ENCODE measurements around the gene CCDC15.

The CCDC15 gene

GRCh38 chr11:124988063-124988462, 34.1 kb downstream of the CCDC15 start:
- H2AFZ ChIP-seq (ENCODE audit: low read length): no peak overlapping the region
- H3F3A ChIP-seq (ENCODE audit: insufficient read depth, low read length): no peaks in the 10 kb centered on the region
- no peak overlapping the region for H3K27ac ChIP-seq (ENCODE audit: low read depth, low read length, poor library complexity, severe bottlenecking)
- H3K4me3 ChIP-seq (ENCODE audit: low read depth, low read length, poor library complexity, severe bottlenecking): no peak overlapping the region
- no peaks in the 10 kb centered on the region for H3K36me3 ChIP-seq (ENCODE audit: insufficient read depth, low read length)
- H3K79me2 ChIP-seq (ENCODE audit: insufficient read depth, low read length): no peaks in the 10 kb centered on the region
- H3K4me1 ChIP-seq (ENCODE audit: insufficient read depth, low read length, severe bottlenecking): no peaks in the 10 kb centered on the region
- TF ChIP-seq EZH2 (IDR thresholded peaks at IDR 0.05; ENCODE audit: borderline replicate concordance, low read length) (no peak), CTCF (IDR thresholded peaks at IDR 0.05; ENCODE audit: low read length) (no peak)
- no peaks in the 10 kb centered on the region for H3K9me2 ChIP-seq (ENCODE audit: low read depth, low read length)
- H3K9ac ChIP-seq (ENCODE audit: low read length): no peak overlapping the region
- H3K4me2 ChIP-seq (ENCODE audit: low read length): no peak overlapping the region
- no peaks in the 10 kb centered on the region for H4K20me1 ChIP-seq (ENCODE audit: insufficient read depth, low read length)
- no peaks in the 10 kb centered on the region for H3K9me3 ChIP-seq (ENCODE audit: low read length)
- H3K27me3 ChIP-seq (ENCODE audit: insufficient read depth, low read length): no peaks in the 10 kb centered on the region

- Histone ChIP-seq H3K4me1 (ENCODE audit: insufficient read depth, low read length, severe bottlenecking) (no peaks in the 10 kb centered on the region), H3K36me3 (ENCODE audit: insufficient read depth, low read length) (peaks cover 7% of the 10 kb centered on the region; the same call in 1 of the 2 replicates), H3K27me3 (ENCODE audit: insufficient read depth, low read length) (no peaks in the 10 kb centered on the region), H3K79me2 (ENCODE audit: insufficient read depth, low read length) (no peaks in the 10 kb centered on the region), H3K9ac (ENCODE audit: low read length) (no peak overlapping the region), H3K4me3 (ENCODE audit: low read depth, low read length, poor library complexity, severe bottlenecking) (no peak overlapping the region), H4K20me1 (ENCODE audit: insufficient read depth, low read length) (no peaks in the 10 kb centered on the region), H3K4me2 (ENCODE audit: low read length) (no peak overlapping the region), H2AFZ (ENCODE audit: low read length) (no peak overlapping the region), H3K9me3 (ENCODE audit: low read length) (no peaks in the 10 kb centered on the region), H3K9me2 (ENCODE audit: low read depth, low read length) (no peaks in the 10 kb centered on the region), H3K27ac (ENCODE audit: low read depth, low read length, poor library complexity, severe bottlenecking) (no peak overlapping the region), H3F3A (ENCODE audit: insufficient read depth, low read length) (no peaks in the 10 kb centered on the region)
- TF ChIP-seq EZH2 (IDR thresholded peaks at IDR 0.05; ENCODE audit: borderline replicate concordance, low read length) (no peak), CTCF (IDR thresholded peaks at IDR 0.05; ENCODE audit: low read length) (no peak)
These were observed 47.2 kb downstream of the CCDC15 start for GRCh38 chr11:125001079-125001778.

GRCh38 chr11:125001849-125002248, 47.8 kb downstream of the CCDC15 start:
- no peak overlapping the region for H3K4me3 ChIP-seq (ENCODE audit: low read depth, low read length, poor library complexity, severe bottlenecking)
- no peaks in the 10 kb centered on the region for H3K27me3 ChIP-seq (ENCODE audit: insufficient read depth, low read length)
- H3K9me2 ChIP-seq (ENCODE audit: low read depth, low read length): no peaks in the 10 kb centered on the region
- H3F3A ChIP-seq (ENCODE audit: insufficient read depth, low read length): no peaks in the 10 kb centered on the region
- H3K79me2 ChIP-seq (ENCODE audit: insufficient read depth, low read length): no peaks in the 10 kb centered on the region
- H3K27ac ChIP-seq (ENCODE audit: low read depth, low read length, poor library complexity, severe bottlenecking): no peak overlapping the region
- H2AFZ ChIP-seq (ENCODE audit: low read length): no peak overlapping the region
- TF ChIP-seq EZH2 (IDR thresholded peaks at IDR 0.05; ENCODE audit: borderline replicate concordance, low read length): no peak
- TF ChIP-seq CTCF (IDR thresholded peaks at IDR 0.05; ENCODE audit: low read length): no peak
- H4K20me1 ChIP-seq (ENCODE audit: insufficient read depth, low read length): no peaks in the 10 kb centered on the region
- H3K4me1 ChIP-seq (ENCODE audit: insufficient read depth, low read length, severe bottlenecking): no peaks in the 10 kb centered on the region
- H3K36me3 ChIP-seq (ENCODE audit: insufficient read depth, low read length): peaks cover 10% of the 10 kb centered on the region; the same call in 1 of the 2 replicates
- no peak overlapping the region for H3K4me2 ChIP-seq (ENCODE audit: low read length)
- H3K9me3 ChIP-seq (ENCODE audit: low read length): no peaks in the 10 kb centered on the region
- no peak overlapping the region for H3K9ac ChIP-seq (ENCODE audit: low read length)
